Activated naive CD4-positive, alpha-beta T cell treated with anti-CD3 and anti-CD28 coated beads, Interleukin-2, amount 10 ng/mL, durations not matched to agents 5 hours and 36 hours (primary cell): Measurements from ENCODE around the gene RIPOR3. TPM values are rescaled to one million over a fixed set of nuclear protein-coding genes. Genes with fewer than 3 reads are reported as not detected.

Experiments used
- microRNA-seq: library from miRNA; unstranded; fragments of <30 nt; microRNA quantifications from one replicate; pipeline ENCODE4 v1.2.0, GENCODE V29; 2022; ENCODE audit warnings: borderline microRNAs expressed, borderline replicate concordance
- total RNA-seq, 2 experiments: library from RNA; stranded (reverse); gene quantifications; one replicate each; pipeline ENCODE4 v1.2.3, GENCODE V29; 2021

RIPOR3 gene
- not detected for total RNA-seq

DNA sequence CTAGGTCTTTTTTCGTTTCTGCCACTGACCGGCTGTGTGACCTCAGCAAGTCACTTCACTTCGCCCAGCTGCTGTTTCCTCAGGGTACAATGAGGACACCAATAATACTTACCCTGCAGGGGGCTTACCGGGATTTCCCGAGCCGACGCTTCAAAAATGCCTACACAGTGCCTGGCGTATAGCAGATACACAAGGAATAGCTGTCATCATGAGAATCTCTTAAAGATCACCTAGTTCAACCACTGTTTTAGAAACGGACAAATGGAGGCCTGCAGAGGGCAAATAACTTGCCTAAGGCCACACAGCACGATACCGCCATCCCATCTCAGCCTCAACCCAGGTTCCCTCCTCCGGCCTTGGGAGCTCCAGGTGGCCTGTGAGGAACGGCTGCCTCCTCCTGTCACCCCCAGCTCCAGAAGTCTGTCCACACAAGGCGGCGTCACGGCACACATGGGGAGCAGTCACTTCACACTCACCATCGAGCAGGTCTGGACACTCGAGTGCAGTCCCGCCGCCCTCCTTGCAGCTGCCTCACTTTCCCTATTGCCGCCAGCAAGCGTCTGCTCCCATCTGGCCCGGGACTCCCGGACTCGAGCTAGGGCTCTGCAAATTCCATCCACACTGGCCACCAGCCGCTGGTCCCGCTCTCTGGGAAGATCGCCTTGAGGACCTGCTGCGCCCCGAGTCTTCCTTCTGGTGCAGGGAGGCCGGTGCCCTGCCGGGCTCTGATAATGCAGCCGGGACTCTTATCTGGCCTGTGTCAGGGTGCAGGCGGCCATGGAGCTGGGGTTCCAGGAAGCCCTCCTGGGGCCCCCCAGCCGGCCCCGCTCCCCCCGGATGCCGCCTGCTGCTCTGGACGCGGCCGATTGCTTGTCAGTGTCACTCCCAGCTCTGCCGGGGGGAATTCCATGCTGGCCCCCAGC lies at the start of gene RIPOR3:
RIPOR3 (minus strand) TSS at position 893 of the 923 bp plus-strand sequence; CDS start at position 479, 414 bp downstream.

GRCh38 chr20:50731055-50731929 lies 40.0 kb upstream of the RIPOR3 start, which contains the start of gene PARD6B:
TSS of gene PARD6B (plus strand) at chr20:50731580. CDS start at chr20:50731787, 207 bp downstream.

Small RNA genes lying within 50 kb of the gene (microRNA-seq; reads per million reads assigned to microRNA genes)
- gene MIR1302-5 = not detected
- gene MIR645 = not detected

Other genes with a start within 250 kb of the RIPOR3 start
- 10 to 100 TPM; 75.0 to 76.1 TPM for gene PTPN1, start 181.2 kb downstream of the RIPOR3 start, total RNA-seq
- 1 to 10 TPM; 4.4 to 5.4 TPM for gene PARD6B, start 40.0 kb upstream of the RIPOR3 start, total RNA-seq
- 1 to 10 TPM; 8.4 TPM for gene BCAS4, start 103.5 kb upstream of the RIPOR3 start, total RNA-seq
- 10 to 100 TPM; 68.0 to 71.5 TPM for gene ADNP, start 239.9 kb upstream of the RIPOR3 start, total RNA-seq